AG04450 (cell line): ENCODE data around the gene COL23A1. TPM values are rescaled to one million over a fixed set of nuclear protein-coding genes. Genes with fewer than 3 reads are reported as not detected.

ENCODE experiments used
- CTCF ChIA-PET: fragments of 300-600, 350-600 bp; formaldehyde crosslinking; extraction: SDS; loops from one replicate; lab custom pipeline; 2022; ENCODE audit warnings: antibody characterized with exemption, inconsistent platforms; lab: Charles Lee
- POLR2A ChIA-PET: fragments of 350-600 bp; formaldehyde crosslinking; extraction: SDS; loops from one replicate; lab custom pipeline; 2021; ENCODE audit warnings: antibody characterized with exemption, inconsistent platforms; lab: Yijun Ruan, JAX
- DNase-seq: peaks from one replicate; pipeline ENCODE4 v3.0.0-alpha.2; 2011; ENCODE audit warnings: low read depth, low spot score
- H3K27ac ChIP-seq: one replicate; pipeline ENCODE4 v1.5.1; 2012; ENCODE audit warnings: low read depth, low read length, control low read depth
- H3K27me3 ChIP-seq: one replicate; pipeline ENCODE4 v1.6.0; 2012; ENCODE audit warnings: low read length; ENCODE audit not compliant: control insufficient read depth, insufficient read depth
- H3K4me3 ChIP-seq: 2 replicates; pipeline ENCODE4 v1.5.1; 2011; ENCODE audit warnings: mild to moderate bottlenecking, low read depth, low read length, control low read depth
- H3K9me3 ChIP-seq: 2 replicates; pipeline ENCODE4 v1.5.1; 2012; ENCODE audit warnings: low read length; ENCODE audit not compliant: control insufficient read depth, insufficient read depth
- polyA plus RNA-seq: library from polyadenylated mRNA; depleted of rRNA; stranded (reverse); fragments of >200 nt; gene quantifications from 2 replicates; pipeline ENCODE4 v1.2.3, GENCODE V29; 2011
- TF ChIP-seq, protein P1 (sequence below): IDR thresholded peaks from 2 replicates; pipeline ENCODE4 v1.5.1; 2011; ENCODE audit warnings: low read depth, low read length, control low read depth, inconsistent platforms

Gene COL23A1
- polyA plus RNA-seq, 1 experiment = not detected

DNA sequence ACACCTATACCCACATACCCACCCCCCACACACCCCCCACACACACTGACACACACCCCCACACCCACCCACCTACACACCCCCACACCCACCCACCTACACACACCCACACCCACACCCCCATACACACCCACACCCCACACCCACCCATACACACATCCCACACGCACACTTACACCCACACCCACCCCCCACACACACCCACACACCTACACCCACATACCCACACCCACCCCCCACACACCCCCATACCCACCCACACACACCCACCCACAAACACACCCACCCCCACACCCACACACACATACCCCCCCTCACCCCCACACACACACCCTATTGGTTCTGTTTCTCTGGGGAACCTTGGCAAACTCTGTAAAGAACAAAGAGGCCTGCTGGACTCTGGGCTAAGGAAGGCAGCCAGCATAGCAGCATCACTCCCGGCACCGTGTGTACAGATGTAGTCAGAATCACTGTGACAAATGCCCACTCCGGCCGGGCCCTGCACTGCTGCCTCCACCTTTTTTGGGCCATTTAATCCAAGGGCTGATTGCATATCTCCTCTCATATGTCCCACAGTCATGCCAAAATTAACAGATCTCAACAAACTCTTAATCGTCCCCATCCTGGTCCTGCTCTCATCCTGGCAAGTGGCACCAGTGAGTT is 42.3 kb downstream of the COL23A1 start:
- no peaks in the 10 kb centered on the region for H3K27me3 ChIP-seq
- CTCF ChIA-PET = no interaction called here

DNA sequence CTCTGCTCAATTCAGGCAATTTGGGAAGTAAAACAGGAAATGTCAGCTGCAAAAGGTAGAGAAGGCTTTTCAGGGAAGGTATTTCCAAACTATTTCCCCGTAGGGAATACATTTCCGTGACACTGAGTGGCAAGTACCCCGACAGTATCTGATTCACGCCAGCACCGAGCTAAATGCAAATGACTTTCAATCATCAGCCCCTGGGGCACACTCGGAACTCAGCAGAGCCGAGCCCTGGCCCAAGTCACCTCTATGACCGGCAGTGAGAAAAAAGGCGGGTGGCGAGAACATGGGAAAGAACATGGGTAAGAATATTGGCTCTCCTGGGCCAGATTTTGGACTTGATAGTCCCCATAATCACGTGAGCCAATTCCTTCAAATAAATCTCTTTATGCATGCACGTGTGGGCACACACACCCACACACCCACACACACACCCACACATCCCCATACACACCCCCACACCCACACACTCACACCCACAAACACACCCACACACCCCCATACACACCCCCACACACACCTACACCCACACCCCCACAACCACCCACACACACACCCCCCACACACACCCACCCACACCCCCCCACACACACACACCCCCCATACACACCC is 43.0 kb downstream of the COL23A1 start:
- Histone ChIP-seq H3K4me3 (no peak overlapping the region), H3K27ac (no peak overlapping the region), H3K9me3 (peaks cover 40% of the 10 kb centered on the region), H3K27me3 (no peaks in the 10 kb centered on the region)
- ChIA-PET CTCF (no interaction called here), POLR2A (no interaction called here)
- TF ChIP-seq, protein P1, sequence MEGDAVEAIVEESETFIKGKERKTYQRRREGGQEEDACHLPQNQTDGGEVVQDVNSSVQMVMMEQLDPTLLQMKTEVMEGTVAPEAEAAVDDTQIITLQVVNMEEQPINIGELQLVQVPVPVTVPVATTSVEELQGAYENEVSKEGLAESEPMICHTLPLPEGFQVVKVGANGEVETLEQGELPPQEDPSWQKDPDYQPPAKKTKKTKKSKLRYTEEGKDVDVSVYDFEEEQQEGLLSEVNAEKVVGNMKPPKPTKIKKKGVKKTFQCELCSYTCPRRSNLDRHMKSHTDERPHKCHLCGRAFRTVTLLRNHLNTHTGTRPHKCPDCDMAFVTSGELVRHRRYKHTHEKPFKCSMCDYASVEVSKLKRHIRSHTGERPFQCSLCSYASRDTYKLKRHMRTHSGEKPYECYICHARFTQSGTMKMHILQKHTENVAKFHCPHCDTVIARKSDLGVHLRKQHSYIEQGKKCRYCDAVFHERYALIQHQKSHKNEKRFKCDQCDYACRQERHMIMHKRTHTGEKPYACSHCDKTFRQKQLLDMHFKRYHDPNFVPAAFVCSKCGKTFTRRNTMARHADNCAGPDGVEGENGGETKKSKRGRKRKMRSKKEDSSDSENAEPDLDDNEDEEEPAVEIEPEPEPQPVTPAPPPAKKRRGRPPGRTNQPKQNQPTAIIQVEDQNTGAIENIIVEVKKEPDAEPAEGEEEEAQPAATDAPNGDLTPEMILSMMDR = no peak
- no peak for DNase-seq

More for the DNA sequence above, 42.3 kb downstream of the COL23A1 start:
- POLR2A ChIA-PET = no interaction called here
- TF ChIP-seq, protein P1 = no peak
- DNase-seq = no peak
- Histone ChIP-seq H3K27ac (no peak overlapping the region), H3K9me3 (peaks cover 40% of the 10 kb centered on the region), H3K4me3 (no peak overlapping the region)

DNA sequence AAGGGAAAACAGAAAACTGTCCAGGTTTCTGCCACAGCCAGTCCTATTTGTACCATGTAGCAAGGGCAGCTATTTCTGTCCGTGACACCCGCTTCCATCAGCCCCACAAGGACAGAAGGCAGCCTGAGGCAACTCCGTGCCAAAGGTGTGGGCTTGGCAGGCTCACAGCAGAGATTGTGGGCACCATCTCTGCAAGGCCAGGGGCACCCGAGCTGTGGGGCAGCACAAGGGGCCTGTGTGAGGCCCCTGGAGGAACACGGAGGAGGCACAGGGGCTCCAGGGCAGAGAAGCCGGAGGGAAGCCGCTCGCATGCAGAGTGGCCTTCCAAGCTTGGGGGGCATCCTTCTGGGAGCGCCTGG is 43.5 kb downstream of the COL23A1 start:
- no peak overlapping the region for H3K27ac ChIP-seq
- ChIA-PET POLR2A (no interaction called here), CTCF (no interaction called here)
- TF ChIP-seq, protein P1 = no peak
- DNase-seq = no peak
- peaks cover 40% of the 10 kb centered on the region for H3K9me3 ChIP-seq
- no peaks in the 10 kb centered on the region for H3K27me3 ChIP-seq
- H3K4me3 ChIP-seq = no peak overlapping the region

DNA sequence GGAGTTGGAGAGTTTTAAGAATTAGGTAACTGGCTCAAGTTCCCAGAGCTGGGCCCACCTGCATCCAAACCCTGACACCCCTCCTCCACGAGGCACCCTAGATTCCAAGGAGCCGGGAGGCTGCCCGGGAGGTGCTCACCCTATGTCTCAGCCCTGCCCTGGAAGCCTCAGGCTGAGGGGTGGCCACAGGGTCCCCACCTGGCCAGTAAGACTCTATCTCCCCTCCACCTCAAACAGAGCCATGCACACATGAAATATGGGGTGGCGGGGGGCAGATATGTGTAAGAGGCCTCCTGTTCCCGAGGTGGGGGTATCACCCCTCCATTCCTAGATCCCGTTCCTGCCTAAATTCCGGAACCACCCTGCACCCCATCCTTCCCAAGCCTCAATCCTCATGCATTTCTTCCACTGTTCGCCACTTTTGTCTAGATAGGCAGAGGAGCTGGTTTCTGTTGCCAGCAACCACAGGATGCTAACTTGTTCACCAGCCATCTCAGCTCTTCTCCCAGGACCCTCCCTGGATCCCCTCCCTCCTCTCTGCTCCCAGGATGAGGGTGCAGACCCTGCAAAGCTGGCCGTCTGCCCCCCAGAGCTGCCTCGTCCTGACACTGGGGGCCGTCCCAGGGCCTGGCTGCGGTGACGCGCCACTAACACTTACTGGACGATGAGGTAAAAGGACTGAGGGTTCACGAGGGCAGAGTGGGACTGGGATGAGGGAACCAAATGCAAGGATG is 44.1 kb downstream of the COL23A1 start:
- CTCF ChIA-PET = no interaction called here
- TF ChIP-seq, protein P1 = no peak
- no peaks in the 10 kb centered on the region for H3K27me3 ChIP-seq
- H3K4me3 ChIP-seq = no peak overlapping the region
- DNase-seq = no peak
- H3K27ac ChIP-seq = no peak overlapping the region
- peaks cover 37% of the 10 kb centered on the region for H3K9me3 ChIP-seq
- POLR2A ChIA-PET = no interaction called here

DNA sequence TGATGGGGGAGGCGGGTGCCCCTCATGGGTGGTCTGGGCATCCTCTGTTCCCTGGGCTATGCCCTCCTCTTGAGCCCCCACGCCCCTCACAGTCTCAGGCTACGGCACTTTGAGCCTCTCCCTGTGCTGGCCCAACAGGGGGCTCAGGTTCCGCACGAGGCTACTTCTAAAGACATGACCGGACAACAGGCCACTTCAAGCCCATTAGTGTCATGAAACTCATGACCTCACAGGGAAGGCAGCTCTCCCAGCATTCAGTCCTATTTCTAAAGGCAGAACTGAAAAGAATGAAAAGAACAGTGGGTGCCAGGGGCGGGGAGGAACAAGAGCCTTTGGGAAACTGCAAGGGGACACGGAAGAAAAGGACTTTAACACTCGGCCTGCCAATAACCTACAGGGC is 45.0 kb downstream of the COL23A1 start:
- no peak overlapping the region for H3K4me3 ChIP-seq
- POLR2A ChIA-PET = no interaction called here
- H3K27ac ChIP-seq = no peak overlapping the region
- H3K27me3 ChIP-seq = no peaks in the 10 kb centered on the region
- CTCF ChIA-PET = no interaction called here
- peaks cover 37% of the 10 kb centered on the region for H3K9me3 ChIP-seq
- DNase-seq = no peak
- TF ChIP-seq, protein P1 = no peak
